Measurements from ENCODE around the gene PCDHGC5. TPM values are rescaled to one million over a fixed set of nuclear protein-coding genes. Genes with fewer than 3 reads are reported as not detected.

The PCDHGC5 gene
- total RNA-seq, 1 experiment from 2014 or later = 0.40 TPM

DNA sequence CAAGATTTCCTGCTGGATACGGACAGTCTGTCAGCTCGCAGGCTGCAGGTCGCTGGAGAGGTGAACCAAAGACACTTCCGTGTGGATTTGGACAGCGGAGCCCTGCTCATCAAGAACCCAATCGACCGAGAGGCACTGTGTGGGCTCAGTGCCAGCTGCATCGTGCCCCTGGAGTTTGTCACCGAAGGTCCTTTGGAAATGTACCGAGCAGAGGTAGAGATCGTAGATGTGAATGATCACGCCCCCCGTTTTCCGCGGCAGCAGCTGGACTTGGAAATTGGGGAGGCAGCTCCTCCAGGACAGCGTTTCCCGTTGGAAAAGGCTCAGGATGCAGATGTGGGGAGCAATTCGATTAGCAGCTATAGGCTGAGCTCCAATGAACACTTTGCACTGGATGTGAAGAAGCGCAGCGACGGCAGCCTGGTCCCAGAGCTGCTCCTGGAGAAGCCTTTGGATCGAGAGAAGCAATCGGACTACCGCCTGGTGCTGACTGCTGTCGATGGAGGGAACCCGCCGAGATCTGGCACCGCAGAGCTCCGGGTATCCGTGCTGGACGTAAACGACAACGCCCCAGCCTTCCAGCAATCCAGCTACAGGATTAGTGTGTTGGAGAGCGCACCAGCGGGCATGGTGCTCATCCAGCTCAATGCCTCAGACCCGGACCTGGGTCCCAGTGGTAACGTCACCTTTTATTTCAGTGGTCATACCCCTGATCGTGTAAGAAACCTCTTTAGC, 3.4 kb upstream of the PCDHGC5 start:
- Histone ChIP-seq H2AFZ (ENCODE audit: low read length) (no peak overlapping the region), H3K27ac (ENCODE audit: low read length) (no peak overlapping the region), H3K4me1 (ENCODE audit: insufficient read depth, low read length) (peaks cover 15% of the 10 kb centered on the region; the same call in 1 of the 2 replicates), H3K9ac (ENCODE audit: low read length) (no peak overlapping the region), H3K4me3 (ENCODE audit: low read length) (no peak overlapping the region), H3K79me2 (ENCODE audit: low read length) (no peaks in the 10 kb centered on the region), H3K27me3 (ENCODE audit: low read length) (no peaks in the 10 kb centered on the region), H3K9me2 (replicated peaks; ENCODE audit: low read length) (no peaks in the 10 kb centered on the region), H3K4me2 (ENCODE audit: low read length) (no peak overlapping the region), H4K20me1 (ENCODE audit: low read length) (no peaks in the 10 kb centered on the region), H3F3A (ENCODE audit: low read length, unreplicated experiment) (no peaks in the 10 kb centered on the region), H3K9me3 (ENCODE audit: low read length) (no peaks in the 10 kb centered on the region), H3K36me3 (ENCODE audit: low read depth, low read length) (no peaks in the 10 kb centered on the region)
- intact Hi-C loops (cut with micrococcal nuclease) = no loop called here
- ATAC-seq (no peak), DNase-seq (no peak)
- POLR2A ChIA-PET (ENCODE audit: unreplicated experiment) = no interaction called here
- TF ChIP-seq EZH2phosphoT487 (IDR thresholded peaks at IDR 0.05; ENCODE audit: borderline replicate concordance, low read length) (no peak), EZH2 (IDR thresholded peaks at IDR 0.05; ENCODE audit: low read length, unreplicated experiment) (no peak), CTCF (conservative IDR thresholded peaks at IDR 0.05; ENCODE audit: low read depth, low read length) (no peak)
- no TSS peak for BruUV-seq (replicated peaks)
- CTCF ChIA-PET = no interaction called here

GRCh38 chr5:141486091-141486490, 2.8 kb upstream of the PCDHGC5 start:
- no peak for TF ChIP-seq EZH2phosphoT487 (IDR thresholded peaks at IDR 0.05; ENCODE audit: borderline replicate concordance, low read length)
- TF ChIP-seq EZH2 (IDR thresholded peaks at IDR 0.05; ENCODE audit: low read length, unreplicated experiment) = no peak
- TF ChIP-seq CTCF (conservative IDR thresholded peaks at IDR 0.05; ENCODE audit: low read depth, low read length) = no peak

GRCh38 chr5:141487131-141487530, 1.8 kb upstream of the PCDHGC5 start:
- TF ChIP-seq EZH2 (IDR thresholded peaks at IDR 0.05; ENCODE audit: low read length, unreplicated experiment) = no peak
- no peak for TF ChIP-seq CTCF (conservative IDR thresholded peaks at IDR 0.05; ENCODE audit: low read depth, low read length)
- TF ChIP-seq EZH2phosphoT487 (IDR thresholded peaks at IDR 0.05; ENCODE audit: borderline replicate concordance, low read length) = no peak
- Histone ChIP-seq H3K27ac (ENCODE audit: low read length) (no peak overlapping the region), H3K9me2 (replicated peaks; ENCODE audit: low read length) (no peaks in the 10 kb centered on the region), H3K9ac (ENCODE audit: low read length) (no peak overlapping the region), H3K27me3 (ENCODE audit: low read length) (no peaks in the 10 kb centered on the region), H4K20me1 (ENCODE audit: low read length) (no peaks in the 10 kb centered on the region), H3K9me3 (ENCODE audit: low read length) (no peaks in the 10 kb centered on the region), H3K4me3 (ENCODE audit: low read length) (no peak overlapping the region), H2AFZ (ENCODE audit: low read length) (no peak overlapping the region), H3F3A (ENCODE audit: low read length, unreplicated experiment) (no peaks in the 10 kb centered on the region), H3K4me1 (ENCODE audit: insufficient read depth, low read length) (peaks cover 15% of the 10 kb centered on the region; the same call in 1 of the 2 replicates), H3K36me3 (ENCODE audit: low read depth, low read length) (no peaks in the 10 kb centered on the region), H3K79me2 (ENCODE audit: low read length) (no peaks in the 10 kb centered on the region), H3K4me2 (ENCODE audit: low read length) (no peak overlapping the region)
- ATAC-seq (no peak), DNase-seq (no peak)
- BruUV-seq (replicated peaks) = no TSS peak
- CTCF ChIA-PET = no interaction called here
- POLR2A ChIA-PET (ENCODE audit: unreplicated experiment) = no interaction called here
- intact Hi-C loops (cut with micrococcal nuclease) = no loop called here

More at GRCh38 chr5:141486091-141486490, 2.8 kb upstream of the PCDHGC5 start:
- ATAC-seq (no peak), DNase-seq (no peak)
- intact Hi-C loops (cut with micrococcal nuclease) = no loop called here
- no peaks in the 10 kb centered on the region for H3K79me2 ChIP-seq (ENCODE audit: low read length)
- no peak overlapping the region for H2AFZ ChIP-seq (ENCODE audit: low read length)
- CTCF ChIA-PET = no interaction called here
- no peaks in the 10 kb centered on the region for H3F3A ChIP-seq (ENCODE audit: low read length, unreplicated experiment)
- H3K9me3 ChIP-seq (ENCODE audit: low read length) = no peaks in the 10 kb centered on the region
- POLR2A ChIA-PET (ENCODE audit: unreplicated experiment) = no interaction called here
- H3K4me1 ChIP-seq (ENCODE audit: insufficient read depth, low read length) = peaks cover 15% of the 10 kb centered on the region; the same call in 1 of the 2 replicates
- H3K9ac ChIP-seq (ENCODE audit: low read length) = no peak overlapping the region
- H3K27ac ChIP-seq (ENCODE audit: low read length) = no peak overlapping the region
- no peaks in the 10 kb centered on the region for H3K27me3 ChIP-seq (ENCODE audit: low read length)
- BruUV-seq (replicated peaks) = no TSS peak
- no peaks in the 10 kb centered on the region for H3K9me2 ChIP-seq (replicated peaks; ENCODE audit: low read length)
- no peaks in the 10 kb centered on the region for H3K36me3 ChIP-seq (ENCODE audit: low read depth, low read length)
- H3K4me2 ChIP-seq (ENCODE audit: low read length) = no peak overlapping the region
- no peak overlapping the region for H3K4me3 ChIP-seq (ENCODE audit: low read length)
- H4K20me1 ChIP-seq (ENCODE audit: low read length) = no peaks in the 10 kb centered on the region
